Measurements from ENCODE around the gene RSPH9.
"Not testable (repeated sequence)": the region's sequence is repeated elsewhere in the genome, so short reads cannot be mapped to it uniquely, and the experiment has no call there.

Gene RSPH9

DNA sequence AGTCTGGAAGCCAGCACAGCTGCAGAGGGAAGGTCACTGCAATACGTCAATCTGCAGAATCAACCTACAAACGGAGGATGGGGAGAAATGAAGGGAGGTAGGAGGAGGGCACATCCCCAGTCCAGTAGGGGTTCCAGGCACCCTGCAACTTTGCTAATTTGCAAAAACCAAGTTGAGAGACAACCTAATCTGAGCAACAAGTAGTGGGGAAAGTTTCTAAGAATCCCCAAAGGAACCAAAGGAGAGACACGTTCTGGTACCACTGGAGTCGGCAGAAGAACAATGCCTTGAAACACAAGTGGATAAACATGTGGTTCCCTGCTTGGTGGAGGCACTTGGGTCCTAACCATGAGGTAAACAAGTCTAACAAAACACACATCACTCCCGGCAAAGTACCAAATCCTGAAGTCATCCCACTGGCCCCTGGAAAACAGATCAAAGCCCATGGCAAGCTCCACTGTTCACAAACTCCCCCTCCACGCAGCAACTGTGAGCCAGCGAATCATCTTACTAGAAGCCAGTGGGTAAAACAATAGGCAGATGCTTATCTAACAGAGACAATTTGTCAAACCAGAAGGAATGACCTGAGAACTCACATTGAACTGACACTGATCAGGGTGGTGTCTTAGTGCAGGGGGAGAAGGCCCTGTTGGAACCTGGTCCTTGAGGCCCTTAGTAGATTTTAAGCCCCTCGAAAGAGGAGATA lies 38.0 kb downstream of the RSPH9 start:
- no peak for DNase-seq (ENCODE audit: insufficient read length, low spot score)
- no peak for FAIRE-seq

DNA sequence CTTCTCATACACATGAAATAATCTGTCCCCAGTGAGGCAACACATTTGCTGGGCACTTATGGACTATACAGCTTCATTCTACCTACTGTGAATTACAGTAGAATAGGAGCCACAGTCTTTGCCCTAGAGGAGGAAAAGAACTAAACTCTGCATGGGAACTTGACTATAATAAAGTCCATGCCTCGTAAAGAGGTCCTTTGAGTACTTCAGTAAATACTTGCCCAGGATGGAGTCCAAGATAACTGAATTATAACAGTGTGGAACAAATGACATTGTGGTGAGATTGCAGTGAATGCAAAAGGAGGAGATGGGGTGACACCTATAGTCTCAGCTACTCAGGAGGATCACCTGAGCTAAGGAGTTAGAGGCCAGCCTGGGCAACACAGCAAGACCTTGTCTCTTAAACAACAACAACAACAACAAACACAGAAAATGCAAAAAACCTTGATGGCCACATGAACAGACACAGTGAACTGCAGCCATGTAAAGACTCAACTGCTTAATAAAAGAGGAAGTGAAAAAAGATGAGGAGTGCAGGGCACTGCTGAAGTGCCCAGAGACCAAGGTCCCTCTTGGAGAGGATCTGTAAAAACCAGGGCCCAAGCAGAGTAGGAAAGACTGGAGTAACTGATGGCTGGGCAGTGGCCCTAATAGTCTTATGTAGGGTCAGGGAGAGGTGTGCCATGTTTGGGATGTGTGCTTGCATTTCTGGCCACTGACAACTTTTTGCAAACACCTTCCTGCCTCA lies 39.0 kb downstream of the RSPH9 start:
- no peak for FAIRE-seq
- no peak for DNase-seq (ENCODE audit: insufficient read length, low spot score)

DNA sequence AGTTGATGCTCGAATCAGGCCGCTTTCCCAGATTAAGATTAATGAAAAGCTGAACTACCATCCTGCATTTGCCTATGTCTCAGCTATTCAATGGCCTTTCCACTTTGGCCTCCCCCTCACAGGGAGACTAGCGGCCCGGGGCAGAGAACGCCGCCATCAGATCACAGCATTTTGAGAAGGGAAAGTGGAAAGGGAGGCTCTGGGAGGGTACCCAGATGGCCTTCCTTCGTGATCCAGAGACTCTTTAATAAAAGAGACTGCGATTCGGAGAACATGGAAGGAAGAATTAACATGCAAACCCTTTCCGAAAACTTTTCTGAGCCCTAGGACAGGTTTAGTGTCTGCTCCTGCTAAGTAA lies 42.2 kb downstream of the RSPH9 start:
- no peak for FAIRE-seq
- no peak for DNase-seq (ENCODE audit: insufficient read length, low spot score)

DNA sequence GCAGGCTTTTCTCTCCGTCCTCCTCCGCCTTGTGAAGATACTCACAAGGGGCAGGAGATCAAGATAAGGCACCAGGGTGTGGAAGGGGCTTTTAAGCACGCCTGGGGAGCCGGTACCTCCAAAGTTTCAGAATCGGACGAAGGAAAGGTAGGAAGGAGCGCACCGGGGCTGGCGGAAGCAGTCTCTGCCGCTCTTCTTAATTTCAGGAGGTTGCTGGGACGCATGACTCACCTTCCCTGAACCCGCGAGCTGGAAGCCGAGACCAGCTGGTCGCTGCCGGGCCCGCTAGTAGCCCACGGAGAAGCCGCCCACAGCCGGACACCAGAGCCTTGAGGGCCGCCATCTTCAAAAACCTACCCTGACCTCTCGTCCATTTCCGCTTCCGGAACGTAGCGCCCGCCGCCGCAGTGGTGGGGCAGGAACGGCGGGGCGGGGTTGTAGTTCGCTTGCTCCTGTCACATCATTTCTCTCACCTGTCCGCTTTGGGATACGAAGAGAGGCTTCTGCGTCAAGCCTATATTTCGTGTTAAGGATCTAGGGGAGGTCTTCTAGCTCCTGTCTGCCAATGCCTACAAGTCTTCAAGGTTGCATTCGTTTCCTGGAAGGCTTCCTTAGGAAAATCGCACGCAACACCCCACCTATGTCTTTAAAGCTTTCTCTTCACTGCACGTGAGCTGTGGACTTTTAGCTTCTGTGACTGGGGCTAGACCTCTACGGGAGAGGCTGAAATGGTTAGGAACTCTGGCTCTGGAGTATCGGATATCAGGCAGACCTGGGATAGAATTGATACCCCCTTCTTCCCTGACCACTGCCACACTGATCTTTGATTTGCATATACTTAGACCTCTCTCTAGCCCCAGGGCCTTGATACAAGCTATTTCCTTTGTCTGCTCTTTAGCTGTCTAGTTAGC lies 42.9 kb downstream of the RSPH9 start, which contains the start of gene MRPS18A:
MRPS18A (minus strand) TSS at position 355 of the 911 bp plus-strand sequence; CDS start at position 343, 12 bp downstream.
- DNase-seq (ENCODE audit: insufficient read length, low spot score) (peak; percentile 84), FAIRE-seq (peak; percentile 52)

DNA sequence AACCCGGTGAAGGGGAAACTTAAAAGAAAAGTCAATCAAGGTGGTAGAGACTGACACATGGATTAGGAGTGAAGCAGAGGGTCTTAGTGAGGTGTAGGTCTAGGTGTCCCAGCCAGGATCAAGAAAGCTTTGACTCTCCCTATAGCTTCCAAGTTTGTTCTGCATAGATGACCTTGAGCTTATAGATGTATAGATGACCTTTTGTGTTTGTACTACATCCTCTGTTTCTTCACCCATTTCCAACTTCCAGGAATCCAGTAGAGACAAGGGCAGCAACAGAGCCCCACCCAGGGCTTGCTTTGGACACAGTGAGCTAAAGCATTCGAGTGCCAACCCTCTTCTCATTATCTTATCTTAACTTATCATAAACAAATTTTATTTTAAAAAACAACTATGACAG lies 44.6 kb downstream of the RSPH9 start:
- no peak for DNase-seq (ENCODE audit: insufficient read length, low spot score)
- FAIRE-seq = no peak

DNA sequence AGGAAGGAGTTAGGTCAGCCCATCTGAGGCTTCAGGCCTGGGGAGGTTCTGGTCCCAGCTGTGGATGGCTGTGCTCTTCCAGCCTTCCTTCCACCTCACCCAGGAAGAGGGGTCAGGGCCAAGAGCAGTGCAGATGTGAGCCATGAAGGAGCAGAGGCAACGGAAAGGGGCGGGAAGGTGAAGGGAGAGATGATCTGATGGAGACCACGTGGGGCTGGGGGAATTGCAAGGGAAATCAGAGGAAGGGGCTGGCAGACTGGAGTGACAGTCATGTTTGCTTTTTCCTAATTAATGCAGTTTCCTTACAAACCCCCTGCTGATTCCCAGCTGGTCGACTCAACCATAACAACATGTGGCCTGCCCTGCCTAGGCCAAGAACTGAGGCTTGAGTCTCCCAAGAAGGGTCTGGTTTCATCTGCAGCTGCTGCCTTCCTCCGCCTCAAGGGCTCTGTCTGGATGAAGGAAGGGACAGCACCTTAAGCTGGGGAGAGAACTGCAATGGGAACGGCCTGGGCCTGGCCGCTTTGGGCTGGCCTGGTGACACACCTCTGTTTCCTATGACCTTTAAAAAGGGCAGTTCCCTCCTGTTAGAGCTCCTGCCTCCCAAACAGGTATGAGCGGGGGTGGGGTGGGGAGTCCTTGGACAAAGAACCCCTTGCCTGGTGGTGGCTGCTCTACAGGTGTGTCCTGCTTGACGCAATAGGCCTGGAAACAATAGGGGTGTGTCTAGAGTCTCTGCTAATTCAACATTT lies 50.6 kb downstream of the RSPH9 start:
- DNase-seq (ENCODE audit: insufficient read length, low spot score) = no peak

DNA sequence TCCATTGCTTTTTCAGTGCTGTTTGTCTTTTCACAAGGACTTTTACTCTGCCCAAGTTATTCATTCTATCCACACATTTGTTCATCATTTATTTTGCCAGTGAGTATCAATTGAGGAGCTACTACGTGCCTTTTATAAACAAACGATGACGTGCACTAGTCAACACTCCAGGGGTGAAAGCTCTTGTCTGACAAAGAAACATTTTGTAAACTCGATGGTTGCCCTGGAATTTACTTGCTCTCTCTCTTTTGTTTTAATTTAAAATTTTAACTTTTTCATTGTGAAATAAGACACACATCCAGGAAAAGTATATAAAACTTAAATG lies 51.1 kb downstream of the RSPH9 start:
- no peak for FAIRE-seq
- no peak for DNase-seq (ENCODE audit: insufficient read length, low spot score)

More for the DNA sequence above, 50.6 kb downstream of the RSPH9 start:
- no peak for FAIRE-seq

DNA sequence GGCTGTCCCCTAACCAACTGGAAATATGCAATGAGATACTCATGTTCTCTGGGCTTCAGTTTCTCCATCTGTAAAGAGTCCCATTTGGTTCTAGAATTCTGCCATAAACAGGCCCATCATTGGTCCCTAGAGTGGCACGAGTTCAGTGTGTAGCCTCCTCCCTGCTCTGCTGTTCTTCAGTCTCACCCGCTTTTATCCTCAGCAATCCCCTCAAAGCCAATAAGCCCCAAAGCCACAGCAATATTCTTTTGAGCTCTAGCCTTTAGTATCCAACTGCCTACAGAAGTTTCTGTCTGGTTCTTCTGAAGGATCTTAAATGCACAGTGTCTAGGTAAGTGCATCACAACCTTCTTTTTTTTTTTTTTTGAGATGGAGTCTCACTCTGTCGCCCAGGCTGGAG lies 52.6 kb downstream of the RSPH9 start:
- DNase-seq (ENCODE audit: insufficient read length, low spot score) (no peak), FAIRE-seq (no peak)

DNA sequence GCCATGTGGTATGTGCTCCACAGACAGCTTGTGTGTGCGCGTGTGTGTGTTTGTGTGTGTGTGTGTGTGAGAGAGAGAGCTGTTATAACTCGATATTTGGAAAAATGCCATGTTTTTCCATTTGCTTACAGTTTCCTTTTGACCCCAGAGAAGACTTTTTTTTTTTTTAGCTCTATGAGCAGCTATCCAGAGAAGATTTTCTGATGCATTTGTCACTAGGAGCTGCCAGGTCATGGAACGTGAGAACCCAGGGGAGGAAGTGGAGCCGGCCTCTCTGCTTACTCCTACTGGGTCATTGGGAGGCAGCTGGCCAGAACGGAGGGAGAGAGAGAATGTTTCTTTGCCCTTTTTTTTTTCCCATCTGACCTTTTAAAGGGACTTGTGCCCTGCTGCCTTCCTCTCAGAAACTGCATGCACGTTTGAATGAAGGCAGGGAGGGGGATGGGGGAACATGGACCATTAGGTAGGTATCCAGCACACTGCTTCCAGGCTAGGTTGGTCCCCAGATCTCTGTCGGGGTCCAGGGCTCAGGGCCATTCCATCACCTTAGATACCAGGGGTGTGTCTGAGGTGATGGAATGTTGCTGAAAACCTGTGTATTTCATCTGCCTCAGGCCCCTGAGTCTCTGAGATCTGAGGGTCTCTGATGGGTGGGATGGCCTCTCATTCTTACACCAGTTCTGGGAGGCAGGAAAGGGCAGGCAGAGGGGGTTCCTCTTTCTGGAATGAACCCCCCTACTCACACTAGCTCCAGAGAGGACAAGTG lies 53.9 kb downstream of the RSPH9 start:
- FAIRE-seq = no peak
- no peak for DNase-seq (ENCODE audit: insufficient read length, low spot score)

DNA sequence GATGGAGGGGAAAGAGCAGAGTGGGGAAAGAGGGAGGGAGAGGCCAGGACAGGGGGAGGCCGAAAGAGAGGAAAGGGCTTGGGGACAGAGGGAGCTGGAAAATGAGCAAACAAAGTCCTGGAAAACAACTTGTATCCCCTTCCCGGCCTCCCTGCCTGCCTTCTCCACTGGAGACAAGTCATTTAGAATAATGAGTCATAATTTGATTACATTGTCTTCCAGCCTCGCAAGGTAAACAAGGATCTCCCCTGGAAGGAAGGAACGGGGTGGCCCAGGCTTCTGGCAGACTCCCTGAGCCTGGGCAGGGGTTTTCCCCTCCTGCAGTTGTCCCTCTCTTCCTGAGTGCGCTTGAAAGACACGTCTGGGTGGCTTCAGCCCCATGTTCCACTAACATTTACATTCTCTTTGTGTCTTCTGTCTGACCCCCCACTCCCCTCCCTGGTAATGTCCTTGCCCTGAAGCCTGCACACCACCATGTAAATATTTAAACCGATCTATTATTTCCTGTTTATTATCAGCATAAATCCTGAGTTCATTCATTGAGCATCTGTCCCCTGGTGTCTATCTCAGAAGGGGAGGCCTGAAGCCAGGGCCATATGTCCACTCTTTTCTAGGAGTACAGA lies 54.8 kb downstream of the RSPH9 start:
- FAIRE-seq (no peak), DNase-seq (ENCODE audit: insufficient read length, low spot score) (no peak)

DNA sequence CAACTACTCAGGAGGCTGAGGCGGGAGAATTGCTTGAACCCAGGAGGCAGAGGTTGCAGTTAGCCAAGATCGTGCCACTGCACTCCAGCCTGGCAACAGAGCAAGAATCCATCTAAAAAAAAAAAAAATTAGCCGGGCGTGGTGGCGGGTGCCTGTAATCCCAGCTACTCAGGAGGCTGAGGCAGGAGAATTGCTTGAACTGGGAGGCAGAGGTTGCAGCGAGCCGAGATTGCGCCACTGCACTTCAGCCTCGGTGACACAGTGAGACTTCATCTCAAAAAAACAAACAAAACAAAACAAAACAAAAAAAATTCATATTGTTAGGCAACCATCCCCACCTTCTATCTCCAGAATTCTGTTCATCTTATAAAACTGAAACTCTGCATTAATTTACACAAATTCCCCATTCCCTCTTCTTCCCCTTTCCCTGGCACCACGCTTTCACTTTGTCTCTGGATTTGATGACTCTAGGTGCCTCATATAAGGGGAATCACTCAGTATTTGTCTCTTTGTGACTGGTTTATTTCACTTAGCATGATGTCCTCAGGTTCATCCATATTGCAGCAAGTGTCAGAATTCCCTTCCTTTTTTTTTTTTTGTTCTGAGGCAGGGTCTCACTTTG lies 56.2 kb downstream of the RSPH9 start:
- not testable (repeated sequence) for FAIRE-seq; DNase-seq (ENCODE audit: insufficient read length, low spot score)

DNA sequence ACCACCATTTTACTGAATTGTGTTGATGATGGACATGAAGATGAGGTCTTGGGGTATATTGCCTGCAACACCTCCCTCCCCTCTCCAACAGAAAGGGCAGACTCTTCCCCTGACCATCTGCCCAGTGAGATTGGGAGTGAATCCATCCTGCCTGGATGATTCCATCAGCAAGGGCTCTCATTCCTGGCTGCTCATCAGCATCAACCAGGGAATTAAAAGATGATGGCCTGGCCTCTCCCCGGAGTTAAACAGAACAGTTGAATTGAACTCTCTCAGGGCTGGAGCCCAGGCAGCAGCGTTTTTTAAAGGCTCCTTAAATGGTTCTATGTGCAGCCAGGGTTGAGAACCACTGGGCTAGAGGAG lies 57.3 kb downstream of the RSPH9 start:
- FAIRE-seq (no peak), DNase-seq (ENCODE audit: insufficient read length, low spot score) (no peak)

DNA sequence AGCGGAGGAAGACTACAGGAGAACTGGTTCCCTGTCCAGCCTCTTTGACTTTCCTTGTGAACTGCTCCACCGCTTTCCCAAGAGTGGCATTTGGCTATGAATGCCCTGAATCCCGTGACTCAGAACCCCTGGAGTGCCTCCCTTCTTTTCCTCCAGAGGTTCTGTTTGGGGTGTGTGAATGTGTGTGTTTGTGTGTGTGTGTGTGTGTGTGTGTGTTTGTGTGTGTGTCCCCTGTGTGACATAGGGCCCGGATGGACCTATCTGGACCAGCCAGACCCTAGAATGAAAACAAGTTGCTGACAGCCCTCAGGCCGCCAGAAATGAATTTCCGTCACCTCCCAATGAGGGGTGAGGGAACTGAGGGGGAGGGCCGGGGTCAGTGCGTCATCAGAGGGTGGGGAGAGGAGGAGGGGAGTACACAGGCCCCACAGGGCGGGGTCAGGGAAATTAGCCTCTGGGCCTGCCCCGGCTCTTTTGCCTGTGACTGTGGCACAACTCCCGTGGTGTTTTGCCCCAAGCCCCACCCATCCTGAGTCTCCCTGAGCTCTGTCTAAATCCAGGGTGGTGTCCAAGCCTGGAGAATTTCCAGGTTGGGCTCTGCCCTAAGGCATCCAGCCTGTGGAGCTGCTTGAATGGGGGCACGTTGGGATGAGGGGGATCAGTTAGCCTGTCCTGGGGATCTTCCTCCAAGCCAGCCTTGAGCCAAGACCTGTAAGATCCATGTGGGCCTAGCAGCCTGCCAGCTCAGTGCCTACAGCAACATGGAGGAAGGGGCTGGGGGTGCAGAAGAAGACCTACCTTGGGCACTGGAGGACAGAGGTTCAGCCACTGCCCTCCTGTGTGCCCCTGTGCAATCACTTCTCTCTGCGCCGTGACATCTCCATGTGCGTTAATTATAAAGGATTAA lies 58.0 kb downstream of the RSPH9 start:
- FAIRE-seq = no peak
- peak; percentile 86 for DNase-seq (ENCODE audit: insufficient read length, low spot score)

DNA sequence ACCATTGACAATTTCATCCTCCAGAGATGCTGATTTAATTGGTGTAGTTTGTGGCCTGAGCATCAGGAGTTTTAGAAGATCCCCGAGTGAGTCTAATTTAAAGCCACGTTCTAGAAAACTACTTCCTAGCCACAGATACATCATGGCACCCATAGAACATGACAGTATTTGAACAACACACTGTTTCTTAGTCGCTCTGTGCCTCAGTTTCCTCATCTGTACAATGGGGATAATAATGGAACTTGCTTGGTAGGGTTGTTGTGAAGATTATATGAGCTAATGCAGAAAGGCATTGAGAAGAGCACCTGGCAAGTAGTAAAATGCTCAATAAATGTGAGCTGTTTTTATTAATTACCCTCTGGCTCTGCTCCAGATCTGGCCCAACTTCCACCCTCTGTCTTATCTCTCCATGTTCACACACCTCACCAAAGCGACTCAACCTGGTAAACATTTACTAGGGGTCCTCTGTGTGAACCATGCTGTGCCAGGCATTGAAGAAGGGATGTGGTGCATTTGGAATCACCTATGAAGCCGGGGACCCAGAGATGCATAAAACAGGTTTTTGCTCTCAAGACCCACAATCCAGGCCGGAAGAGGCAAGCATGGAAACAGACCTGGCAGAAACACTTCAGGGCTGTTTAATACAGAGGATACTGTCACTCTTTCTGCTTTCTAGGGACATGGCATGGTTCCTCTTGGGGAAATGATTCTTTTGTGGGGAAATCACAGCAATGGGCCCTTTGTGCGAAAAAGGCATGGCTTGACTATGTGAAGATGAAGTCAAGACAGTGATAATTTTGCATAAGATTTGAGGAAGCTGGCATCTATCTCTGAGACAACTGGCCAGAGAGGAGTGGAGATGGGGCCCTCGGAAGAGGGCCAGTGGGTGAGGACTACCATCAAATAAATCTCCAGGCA lies 58.9 kb downstream of the RSPH9 start:
- no peak for DNase-seq (ENCODE audit: insufficient read length, low spot score)
- no peak for FAIRE-seq

DNA sequence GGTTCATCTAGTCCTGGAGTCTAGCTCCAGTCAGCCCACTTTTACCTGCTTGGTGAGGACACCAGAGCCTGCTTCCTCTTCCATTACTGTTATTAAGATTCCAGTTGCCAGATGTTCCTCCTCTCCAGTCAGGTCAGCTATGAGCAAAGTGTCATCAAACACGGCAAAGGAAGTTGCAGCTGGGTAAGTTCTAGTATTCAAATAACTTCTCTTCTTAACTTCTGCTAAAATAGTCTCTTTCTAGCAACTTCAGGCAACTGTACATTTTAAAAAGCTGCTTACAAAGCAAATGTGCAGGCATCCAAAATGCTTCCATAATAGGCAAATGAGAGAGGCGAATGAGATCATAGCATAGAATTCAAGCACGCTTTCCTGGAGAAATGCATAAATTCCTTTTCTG lies 61.2 kb downstream of the RSPH9 start:
- FAIRE-seq (no peak), DNase-seq (ENCODE audit: insufficient read length, low spot score) (no peak)

DNA sequence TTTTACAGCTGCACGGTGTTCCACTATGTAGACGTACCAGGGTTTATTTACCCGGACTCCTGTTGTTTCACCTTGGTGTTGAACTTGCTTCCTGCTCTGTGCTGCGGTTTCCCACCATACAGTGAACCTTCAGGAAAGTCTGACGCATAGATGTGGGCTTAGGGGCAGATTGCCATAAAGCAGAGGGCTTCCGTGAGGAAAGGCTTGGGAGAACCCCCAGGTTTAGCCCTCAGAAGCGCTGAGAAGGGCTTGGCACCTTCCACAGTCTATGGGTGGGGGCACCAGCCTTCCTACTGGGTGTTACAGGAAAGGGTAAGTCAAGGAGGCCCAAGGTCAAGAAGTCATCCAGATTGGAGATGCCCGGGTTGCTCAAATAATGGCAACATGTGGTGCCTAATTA lies 62.0 kb downstream of the RSPH9 start:
- DNase-seq (ENCODE audit: insufficient read length, low spot score) (no peak), FAIRE-seq (no peak)

DNA sequence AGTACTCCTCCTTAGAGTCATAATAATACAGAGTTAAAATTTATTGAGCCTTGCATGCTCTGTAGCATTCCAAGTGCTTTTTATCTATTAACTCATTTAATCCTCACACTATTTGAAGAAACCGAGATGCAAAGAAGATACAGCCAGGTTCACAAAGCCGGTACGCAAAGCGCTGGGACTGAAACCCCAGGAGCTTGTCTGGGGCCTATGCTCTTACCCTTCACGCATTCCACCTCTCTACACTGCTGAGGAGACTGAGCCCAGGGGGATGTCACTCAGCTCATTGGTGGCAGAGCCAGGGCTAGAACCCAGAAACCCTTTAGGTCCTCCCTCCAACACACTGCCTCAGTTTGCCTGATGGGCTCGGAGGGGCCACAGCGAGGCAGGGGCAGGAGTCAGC lies 62.4 kb downstream of the RSPH9 start:
- FAIRE-seq (no peak), DNase-seq (ENCODE audit: insufficient read length, low spot score) (no peak)
